Trophoblast cell (in vitro differentiated cells and primary cell): Measurements from ENCODE around the gene ARTN.

Source experiments
- DNase-seq, 2 donors: peaks; one replicate each; pipeline ENCODE4 v3.0.0-alpha.2; 2016
- H2AFZ ChIP-seq: 2 replicates; pipeline ENCODE4 v1.6.1; 2013; ENCODE audit warnings: low read length, moderate library complexity, mild to moderate bottlenecking; ENCODE audit not compliant: insufficient read depth, poor library complexity
- H2AK5ac ChIP-seq: 2 replicates; pipeline ENCODE4 v1.6.1; 2013; ENCODE audit warnings: mild to moderate bottlenecking, low read length
- H2BK120ac ChIP-seq: 2 replicates; pipeline ENCODE4 v1.6.1; 2013; ENCODE audit warnings: low read length, mild to moderate bottlenecking, moderate library complexity; ENCODE audit not compliant: insufficient read depth, poor library complexity
- H2BK12ac ChIP-seq: 2 replicates; pipeline ENCODE4 v1.6.1; 2013; ENCODE audit warnings: mild to moderate bottlenecking, low read length, moderate library complexity
- H2BK5ac ChIP-seq: 2 replicates; pipeline ENCODE4 v1.6.1; 2013; ENCODE audit warnings: low read length, low read depth, moderate library complexity, mild to moderate bottlenecking; ENCODE audit not compliant: poor library complexity
- H3K14ac ChIP-seq: 2 replicates; pipeline ENCODE4 v1.6.1; 2013; ENCODE audit warnings: mild to moderate bottlenecking, low read length
- H3K18ac ChIP-seq: 2 replicates; pipeline ENCODE4 v1.6.1; 2013; ENCODE audit warnings: mild to moderate bottlenecking, low read length
- H3K23ac ChIP-seq: 2 replicates; pipeline ENCODE4 v1.6.1; 2013; ENCODE audit warnings: low read length
- H3K27ac ChIP-seq: 2 replicates; pipeline ENCODE4 v1.5.1; 2013; ENCODE audit warnings: low read depth, mild to moderate bottlenecking, inconsistent platforms, low read length, moderate library complexity
- H3K27me3 ChIP-seq: 2 replicates; pipeline ENCODE4 v1.6.1; 2013; ENCODE audit warnings: inconsistent platforms, mild to moderate bottlenecking, low read length, moderate library complexity; ENCODE audit not compliant: insufficient read depth
- H3K36me3 ChIP-seq, 2 experiments: 1 replicate in 1 of 2; 2 replicates in 1 of 2; pipeline ENCODE4 v1.6.1; 2013; ENCODE audit warnings: low read length in 2 of 2, mild to moderate bottlenecking in 2 of 2, moderate library complexity in 1 of 2; ENCODE audit not compliant: insufficient read depth in 2 of 2, control insufficient read depth in 1 of 2
- H3K4ac ChIP-seq: 2 replicates; pipeline ENCODE4 v1.6.1; 2013; ENCODE audit warnings: low read depth, mild to moderate bottlenecking, low read length, moderate library complexity
- H3K4me1 ChIP-seq, 2 experiments: 1 replicate in 1 of 2; 2 replicates in 1 of 2; pipeline ENCODE4 v1.6.1; 2013; ENCODE audit warnings: low read length in 2 of 2, mild to moderate bottlenecking in 2 of 2, moderate library complexity in 1 of 2; ENCODE audit not compliant: insufficient read depth in 2 of 2, control insufficient read depth in 1 of 2
- H3K4me2 ChIP-seq: 2 replicates; pipeline ENCODE4 v1.6.1; 2013; ENCODE audit warnings: inconsistent platforms, mild to moderate bottlenecking, low read length, moderate library complexity
- H3K4me3 ChIP-seq: 2 replicates; pipeline ENCODE4 v1.5.1; 2013; ENCODE audit warnings: mild to moderate bottlenecking, low read depth, low read length, inconsistent platforms
- H3K79me1 ChIP-seq: one replicate; pipeline ENCODE4 v1.6.1; 2013; ENCODE audit warnings: low read length
- H3K79me2 ChIP-seq: 2 replicates; pipeline ENCODE4 v1.6.1; 2013; ENCODE audit warnings: low read length, mild to moderate bottlenecking; ENCODE audit not compliant: control insufficient read depth, insufficient read depth, poor library complexity
- H3K9ac ChIP-seq: 2 replicates; pipeline ENCODE4 v1.6.1; 2013; ENCODE audit warnings: mild to moderate bottlenecking, low read length
- H3K9me3 ChIP-seq: 2 replicates; pipeline ENCODE4 v1.6.1; 2013; ENCODE audit warnings: low read depth, mild to moderate bottlenecking, control low read depth, inconsistent platforms, low read length; ENCODE audit not compliant: insufficient read depth
- H4K12ac ChIP-seq: 2 replicates; pipeline ENCODE4 v1.6.1; 2013; ENCODE audit warnings: low read depth, mild to moderate bottlenecking, low read length, moderate library complexity
- H4K8ac ChIP-seq: 2 replicates; pipeline ENCODE4 v1.6.1; 2013; ENCODE audit warnings: low read depth, mild to moderate bottlenecking, low read length, moderate library complexity
- H4K91ac ChIP-seq: one replicate; pipeline ENCODE4 v1.6.1; 2013; ENCODE audit warnings: low read depth, mild to moderate bottlenecking, low read length, moderate library complexity
- WGBS: extraction: QIAGEN DNeasy Blood & Tissue Kit; methylation state at CpG from one replicate; pipeline ENCODE4 v1.1.7; 2013; ENCODE audit warnings: missing lambda C conversion rate; ENCODE audit not compliant: insufficient read length, insufficient coverage; ENCODE audit errors: extremely low coverage; 5-methylcytosine and 5-hydroxymethylcytosine counted together

Gene ARTN

GRCh38 chr1:43947061-43947873 lies 13.7 kb downstream of the ARTN start:
- Histone ChIP-seq H4K12ac (peak overlapping the region; percentile 96), H2BK5ac (peak overlapping the region; percentile 99), H3K79me2 (peaks cover 10% of the 10 kb centered on the region), H3K9me3 (no peaks in the 10 kb centered on the region), H3K14ac (peak overlapping the region; percentile 67), H3K23ac (no peak overlapping the region), H2BK12ac (no peak overlapping the region), H4K8ac (peak overlapping the region; percentile 99), H3K4ac (peak overlapping the region; percentile 37), H3K27ac (peak overlapping the region; percentile 70), H2AFZ (peak overlapping the region; percentile 76), H3K27me3 (no peaks in the 10 kb centered on the region), H4K91ac (peak overlapping the region; percentile 99), H3K9ac (peak overlapping the region; percentile 61), H3K18ac (peak overlapping the region; percentile 53), H3K4me3 (peak overlapping the region; percentile 80), H2AK5ac (peak overlapping the region; percentile 51), H3K4me1 (peaks cover 11 to 18% of the 10 kb centered on the region in 2 experiments), H2BK120ac (peak overlapping the region; percentile 99), H3K4me2 (peak overlapping the region; percentile 88), H3K79me1 (peaks cover 9% of the 10 kb centered on the region), H3K36me3 (peaks cover 6 to 7% of the 10 kb centered on the region in 2 experiments)
- DNase-seq = no peak
- WGBS = no CpG with 5 or more reads among the region's 27 CpGs

- Histone ChIP-seq H3K14ac (no peak overlapping the region), H3K18ac (no peak overlapping the region), H2BK120ac (no peak overlapping the region), H2BK5ac (no peak overlapping the region), H4K8ac (no peak overlapping the region), H3K36me3 (peaks cover 6 to 7% of the 10 kb centered on the region in 2 experiments), H3K27me3 (no peaks in the 10 kb centered on the region), H3K79me2 (peaks cover 10% of the 10 kb centered on the region), H3K4me3 (no peak overlapping the region), H3K27ac (no peak overlapping the region), H3K23ac (no peak overlapping the region), H3K4ac (no peak overlapping the region), H4K91ac (no peak overlapping the region), H4K12ac (no peak overlapping the region), H3K79me1 (peaks cover 9% of the 10 kb centered on the region), H2BK12ac (no peak overlapping the region), H3K9ac (no peak overlapping the region), H2AK5ac (no peak overlapping the region), H3K4me1 (peaks cover 11 to 18% of the 10 kb centered on the region in 2 experiments), H2AFZ (peak overlapping the region; percentile 13), H3K9me3 (no peaks in the 10 kb centered on the region), H3K4me2 (peak overlapping the region; percentile 88)
- WGBS = no CpG with 5 or more reads among the region's 3 CpGs
- DNase-seq = no peak
Observed at GRCh38 chr1:43947874-43948437, 14.4 kb downstream of the ARTN start.

- no CpG with 5 or more reads among the region's 13 CpGs for WGBS
- Histone ChIP-seq H4K91ac (no peak overlapping the region), H3K4ac (no peak overlapping the region), H3K4me3 (no peak overlapping the region), H3K79me2 (peaks cover 10% of the 10 kb centered on the region), H2BK120ac (no peak overlapping the region), H2BK12ac (no peak overlapping the region), H3K18ac (no peak overlapping the region), H3K36me3 (peaks cover 6 to 7% of the 10 kb centered on the region in 2 experiments), H3K14ac (no peak overlapping the region), H3K27ac (no peak overlapping the region), H3K27me3 (no peaks in the 10 kb centered on the region), H3K9ac (no peak overlapping the region), H3K23ac (no peak overlapping the region), H3K4me2 (no peak overlapping the region), H3K4me1 (peaks cover 11 to 18% of the 10 kb centered on the region in 2 experiments), H4K12ac (no peak overlapping the region), H3K79me1 (peaks cover 9% of the 10 kb centered on the region), H2AK5ac (no peak overlapping the region), H3K9me3 (no peaks in the 10 kb centered on the region), H4K8ac (no peak overlapping the region), H2AFZ (no peak overlapping the region), H2BK5ac (no peak overlapping the region)
- DNase-seq = no peak
Observed at GRCh38 chr1:43949678-43950077, 16.1 kb downstream of the ARTN start.

GRCh38 chr1:43951021-43951985 lies 17.7 kb downstream of the ARTN start:
- Histone ChIP-seq H2AK5ac (no peak overlapping the region), H3K4me1 (peaks cover 11 to 18% of the 10 kb centered on the region in 2 experiments), H3K9me3 (no peaks in the 10 kb centered on the region), H2AFZ (no peak overlapping the region), H3K4me3 (no peak overlapping the region), H2BK120ac (no peak overlapping the region), H4K12ac (no peak overlapping the region), H3K36me3 (peaks cover 7 to 8% of the 10 kb centered on the region in 2 experiments), H3K27ac (no peak overlapping the region), H3K14ac (no peak overlapping the region), H2BK12ac (no peak overlapping the region), H4K8ac (no peak overlapping the region), H3K9ac (no peak overlapping the region), H2BK5ac (no peak overlapping the region), H3K18ac (no peak overlapping the region), H3K4me2 (no peak overlapping the region), H3K79me1 (peaks cover 7% of the 10 kb centered on the region), H3K27me3 (no peaks in the 10 kb centered on the region), H3K79me2 (peaks cover 9% of the 10 kb centered on the region), H3K23ac (no peak overlapping the region), H3K4ac (no peak overlapping the region), H4K91ac (no peak overlapping the region)
- DNase-seq = no peak
- no CpG with 5 or more reads among the region's 4 CpGs for WGBS
